RWPE2 (cell line): ENCODE data around the gene RALGAPA1.

Source experiments
- ATAC-seq: fragments of 200-7000 bp; cut with Tn5 transposase; 3 replicates; pipeline ENCODE4 v1.9.1; 2021; ENCODE audit warnings: low read depth
- DNase-seq: peaks from one replicate; pipeline ENCODE4 v3.0.0-alpha.2; 2020; ENCODE audit warnings: low spot score
- H3K27ac ChIP-seq: fragments of 450-650 bp; 2 replicates; pipeline ENCODE4 v1.5.1; 2017; ENCODE audit warnings: mild to moderate bottlenecking; ENCODE audit not compliant: poor library complexity, severe bottlenecking
- H3K27me3 ChIP-seq: fragments of 250-450 bp; sonication (Bioruptor Pico); 2 replicates; pipeline ENCODE4 v1.5.1; 2021; ENCODE audit warnings: mild to moderate bottlenecking, moderate library complexity; ENCODE audit not compliant: insufficient read depth, poor library complexity, severe bottlenecking
- H3K36me3 ChIP-seq: fragments of 250-450 bp; sonication (Bioruptor Pico); 2 replicates; pipeline ENCODE4 v1.5.1; 2020; ENCODE audit warnings: low read depth, mild to moderate bottlenecking, moderate library complexity
- H3K4me1 ChIP-seq: fragments of 250-450 bp; sonication (Bioruptor Pico); 2 replicates; pipeline ENCODE4 v1.5.1; 2021; ENCODE audit warnings: mild to moderate bottlenecking, moderate library complexity; ENCODE audit not compliant: insufficient read depth, poor library complexity, severe bottlenecking
- H3K4me3 ChIP-seq: fragments of 250-450 bp; sonication (Bioruptor Pico); 2 replicates; pipeline ENCODE4 v1.5.1; 2021; ENCODE audit warnings: mild to moderate bottlenecking, moderate library complexity; ENCODE audit not compliant: severe bottlenecking
- H3K9me3 ChIP-seq: fragments of 250-450 bp; sonication (Bioruptor Pico); 2 replicates; pipeline ENCODE4 v1.5.1; 2021; ENCODE audit warnings: mild to moderate bottlenecking, moderate library complexity; ENCODE audit not compliant: severe bottlenecking
- CTCF ChIP-seq: fragments of 450-650 bp; IDR thresholded peaks from one replicate; pipeline ENCODE4 v1.5.1; 2017; ENCODE audit warnings: mild to moderate bottlenecking, moderate library complexity; ENCODE audit not compliant: poor library complexity, severe bottlenecking

The RALGAPA1 gene

GRCh38 chr14:35730871-35731270, 78.2 kb downstream of the RALGAPA1 start:
- no peak overlapping the region for H3K4me3 ChIP-seq
- no peak for TF ChIP-seq CTCF
- no peaks in the 10 kb centered on the region for H3K27me3 ChIP-seq
- H3K4me1 ChIP-seq = no peaks in the 10 kb centered on the region
- ATAC-seq (no peak), DNase-seq (no peak)
- peaks cover 41% of the 10 kb centered on the region for H3K36me3 ChIP-seq
- H3K27ac ChIP-seq = no peak overlapping the region
- no peaks in the 10 kb centered on the region for H3K9me3 ChIP-seq

DNA sequence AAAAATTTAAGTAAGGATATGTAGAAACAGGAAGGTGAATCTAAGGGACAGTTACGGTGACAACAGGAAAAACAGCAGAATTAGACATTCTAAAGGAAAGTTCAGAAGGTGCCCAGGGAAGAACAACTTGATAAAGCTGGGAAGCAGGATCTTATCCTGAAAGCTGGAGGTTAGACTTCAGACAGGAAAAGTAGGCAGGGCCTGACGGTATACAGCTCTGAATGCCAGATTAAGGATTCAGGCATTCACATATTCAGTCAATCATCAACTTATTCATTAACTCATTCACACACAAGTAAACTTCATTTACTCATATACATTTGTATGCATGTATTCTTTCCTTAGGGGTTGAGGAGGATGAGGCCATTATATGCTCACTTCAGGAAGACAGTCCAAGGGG, 81.3 kb downstream of the RALGAPA1 start:
- H3K27ac ChIP-seq = no peak overlapping the region
- ATAC-seq (no peak), DNase-seq (no peak)
- peaks cover 41% of the 10 kb centered on the region for H3K36me3 ChIP-seq
- no peak for TF ChIP-seq CTCF
- no peaks in the 10 kb centered on the region for H3K9me3 ChIP-seq
- no peaks in the 10 kb centered on the region for H3K4me1 ChIP-seq
- no peaks in the 10 kb centered on the region for H3K27me3 ChIP-seq
- H3K4me3 ChIP-seq = no peak overlapping the region

GRCh38 chr14:35725930-35726329, 83.2 kb downstream of the RALGAPA1 start:
- H3K4me3 ChIP-seq = no peak overlapping the region
- no peak for TF ChIP-seq CTCF
- H3K9me3 ChIP-seq = no peaks in the 10 kb centered on the region
- DNase-seq (no peak), ATAC-seq (no peak)
- no peak overlapping the region for H3K27ac ChIP-seq
- H3K27me3 ChIP-seq = no peaks in the 10 kb centered on the region
- H3K36me3 ChIP-seq = peaks cover 54% of the 10 kb centered on the region
- no peaks in the 10 kb centered on the region for H3K4me1 ChIP-seq

GRCh38 chr14:35715079-35715478, 94.0 kb downstream of the RALGAPA1 start:
- H3K27ac ChIP-seq = no peak overlapping the region
- no peaks in the 10 kb centered on the region for H3K27me3 ChIP-seq
- DNase-seq (no peak), ATAC-seq (no peak)
- no peaks in the 10 kb centered on the region for H3K9me3 ChIP-seq
- no peak for TF ChIP-seq CTCF
- H3K4me3 ChIP-seq = no peak overlapping the region
- H3K36me3 ChIP-seq = peaks cover 38% of the 10 kb centered on the region
- H3K4me1 ChIP-seq = no peaks in the 10 kb centered on the region

DNA sequence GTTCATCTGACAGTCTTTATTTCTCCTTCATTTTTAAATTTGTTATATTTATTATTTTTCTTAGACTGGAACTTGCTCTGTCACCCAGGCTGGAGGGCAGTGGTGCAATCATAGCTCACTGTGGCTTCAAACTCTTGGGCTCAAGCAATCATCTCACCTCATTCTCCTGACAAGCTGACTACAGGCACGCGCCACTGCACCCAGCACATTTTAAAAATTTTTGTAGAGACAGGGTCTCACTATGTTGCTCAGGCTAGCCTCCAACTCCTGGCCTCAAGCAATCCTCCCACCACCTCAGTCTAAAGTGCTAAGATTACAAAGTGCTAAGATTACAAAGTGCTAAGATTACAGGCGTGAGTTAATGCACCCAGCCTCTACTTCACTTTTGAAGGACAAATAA, 96.6 kb downstream of the RALGAPA1 start:
- no peaks in the 10 kb centered on the region for H3K9me3 ChIP-seq
- H3K27ac ChIP-seq = no peak overlapping the region
- no peak overlapping the region for H3K4me3 ChIP-seq
- ATAC-seq = no peak
- no peak for DNase-seq
- no peaks in the 10 kb centered on the region for H3K4me1 ChIP-seq
- H3K27me3 ChIP-seq = no peaks in the 10 kb centered on the region
- H3K36me3 ChIP-seq = peaks cover 42% of the 10 kb centered on the region
- TF ChIP-seq CTCF = no peak
